Stimulated activated naive CD8-positive, alpha-beta T cell treated with anti-CD3 and anti-CD28 coated beads, Interleukin-15, Interleukin-2, amounts not matched to agents 100 ng/mL and 50 ng/mL, for 24 hours (primary cell): Measurements from ENCODE around the gene NANOS1.

Experiments
- H3K27ac Mint-ChIP-seq: one replicate; pipeline ENCODE4 v1.8.0; 2021; ENCODE audit warnings: mild to moderate bottlenecking, mixed read lengths
- H3K27me3 Mint-ChIP-seq: one replicate; pipeline ENCODE4 v1.8.0; 2021; ENCODE audit warnings: mixed read lengths
- H3K36me3 Mint-ChIP-seq: one replicate; pipeline ENCODE4 v1.8.0; 2021; ENCODE audit warnings: low read depth, mixed read lengths
- H3K4me1 Mint-ChIP-seq: one replicate; pipeline ENCODE4 v1.8.0; 2021; ENCODE audit warnings: low read depth, mixed read lengths
- H3K4me3 Mint-ChIP-seq: one replicate; pipeline ENCODE4 v1.8.0; 2021; ENCODE audit warnings: mild to moderate bottlenecking, mixed read lengths
- H3K9me3 Mint-ChIP-seq: one replicate; pipeline ENCODE4 v1.8.0; 2021; ENCODE audit warnings: mixed read lengths

Gene NANOS1

GRCh38 chr10:119061926-119062325, 32.4 kb downstream of the NANOS1 start:
- Mint-ChIP-seq H3K9me3 (no peaks in the 10 kb centered on the region), H3K36me3 (peaks cover 96% of the 10 kb centered on the region), H3K27me3 (no peaks in the 10 kb centered on the region), H3K4me1 (peaks cover 16% of the 10 kb centered on the region), H3K27ac (no peak overlapping the region), H3K4me3 (no peak overlapping the region)

DNA sequence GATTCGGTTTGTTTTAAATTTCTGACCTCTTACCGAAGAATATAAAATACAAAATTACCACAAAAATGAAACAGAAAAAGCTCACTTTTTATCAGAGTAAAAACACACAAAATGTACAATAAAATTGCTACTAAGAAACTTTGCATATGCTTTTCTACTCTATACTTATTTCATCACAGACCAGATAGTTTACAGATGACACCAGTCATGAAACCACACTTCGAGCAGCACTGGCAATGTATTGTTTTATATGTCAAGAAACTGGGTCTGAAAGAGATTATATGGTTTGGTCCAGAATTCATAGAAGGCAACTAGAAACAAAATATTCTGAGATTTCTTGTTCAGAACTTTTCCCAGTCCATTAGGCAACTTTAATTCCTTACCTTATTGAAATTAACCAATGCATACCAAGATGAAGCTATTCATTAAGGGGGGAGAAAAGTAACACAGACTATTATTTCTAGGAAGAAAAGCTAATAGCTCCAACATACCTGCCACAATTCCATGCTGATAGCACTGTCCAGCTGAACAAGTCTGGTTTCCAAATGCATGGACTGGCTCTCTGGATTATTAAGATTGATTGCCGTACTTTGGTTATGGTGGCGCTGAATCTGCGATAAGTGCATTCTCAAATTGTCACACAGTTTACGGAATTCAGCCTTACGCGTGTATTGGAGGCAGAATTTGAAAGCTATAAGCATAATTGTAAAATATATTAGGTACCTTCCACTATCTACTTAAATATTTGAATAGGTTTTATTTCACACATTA, 41.1 kb downstream of the NANOS1 start:
- Mint-ChIP-seq H3K36me3 (peaks cover 83% of the 10 kb centered on the region), H3K4me1 (peaks cover 29% of the 10 kb centered on the region), H3K4me3 (no peak overlapping the region), H3K27me3 (no peaks in the 10 kb centered on the region), H3K27ac (no peak overlapping the region), H3K9me3 (no peaks in the 10 kb centered on the region)

- H3K9me3 Mint-ChIP-seq = no peaks in the 10 kb centered on the region
- no peaks in the 10 kb centered on the region for H3K27me3 Mint-ChIP-seq
- no peak overlapping the region for H3K27ac Mint-ChIP-seq
- H3K36me3 Mint-ChIP-seq = peaks cover 80% of the 10 kb centered on the region
- peak overlapping the region; percentile 1 for H3K4me3 Mint-ChIP-seq
- peaks cover 50% of the 10 kb centered on the region for H3K4me1 Mint-ChIP-seq
Measured at GRCh38 chr10:119073584-119073983, 44.1 kb downstream of the NANOS1 start.

DNA sequence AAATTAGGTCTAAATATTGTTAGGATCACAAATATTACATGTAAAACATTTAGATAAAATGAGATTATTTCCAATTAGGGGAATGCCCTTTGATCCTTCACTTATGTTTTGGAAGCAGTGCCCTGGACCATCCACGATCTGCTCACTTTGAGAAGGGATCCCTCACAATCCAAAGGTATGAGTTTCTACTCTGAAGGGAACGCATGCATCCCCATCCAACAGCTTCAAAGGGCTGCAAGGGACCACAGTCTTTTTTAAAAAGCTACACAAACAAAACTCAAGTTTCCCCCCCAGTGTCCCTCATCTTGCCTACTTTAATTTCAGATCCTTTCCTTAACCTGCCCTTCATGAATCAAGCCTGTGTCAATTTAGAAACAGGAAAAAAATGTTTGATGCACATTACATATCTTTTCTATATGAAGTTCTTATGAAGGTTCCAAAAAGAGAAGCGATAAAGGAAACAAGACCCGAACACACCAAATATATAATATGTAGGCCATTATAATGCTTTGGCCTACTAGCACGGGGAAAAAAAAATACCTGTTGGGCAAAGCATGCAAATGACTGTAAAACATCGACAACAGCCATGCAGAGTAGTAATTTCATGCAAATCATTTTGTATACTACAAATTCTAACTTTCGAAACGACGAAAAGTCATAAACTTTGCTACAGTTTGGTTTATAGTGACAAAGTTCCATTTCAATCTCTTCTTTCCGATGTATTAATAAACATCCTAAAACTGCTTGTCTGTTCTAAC, 49.1 kb downstream of the NANOS1 start:
- H3K9me3 Mint-ChIP-seq = no peaks in the 10 kb centered on the region
- peaks cover 57% of the 10 kb centered on the region for H3K4me1 Mint-ChIP-seq
- no peaks in the 10 kb centered on the region for H3K27me3 Mint-ChIP-seq
- peak overlapping the region; percentile 98 for H3K27ac Mint-ChIP-seq
- peak overlapping the region; percentile 96 for H3K4me3 Mint-ChIP-seq
- H3K36me3 Mint-ChIP-seq = peaks cover 60% of the 10 kb centered on the region

GRCh38 chr10:119079599-119080520, 50.3 kb downstream of the NANOS1 start:
- H3K27ac Mint-ChIP-seq = peak overlapping the region; percentile 98
- peak overlapping the region; percentile 96 for H3K4me3 Mint-ChIP-seq
- H3K9me3 Mint-ChIP-seq = no peaks in the 10 kb centered on the region
- no peaks in the 10 kb centered on the region for H3K27me3 Mint-ChIP-seq
- H3K36me3 Mint-ChIP-seq = peaks cover 55% of the 10 kb centered on the region
- H3K4me1 Mint-ChIP-seq = peaks cover 56% of the 10 kb centered on the region

- H3K4me1 Mint-ChIP-seq = peaks cover 50% of the 10 kb centered on the region
- H3K27ac Mint-ChIP-seq = peak within 1 kb of the TSS; percentile 98
- H3K4me3 Mint-ChIP-seq = peak within 1 kb of the TSS; percentile 96
- no peaks in the 10 kb centered on the region for H3K27me3 Mint-ChIP-seq
- H3K36me3 Mint-ChIP-seq = peaks cover 49% of the 10 kb centered on the region
- no peaks in the 10 kb centered on the region for H3K9me3 Mint-ChIP-seq
Measured at GRCh38 chr10:119080521-119081259, 51.2 kb downstream of the NANOS1 start, which contains the start of gene EIF3A. Gene EIF3A, minus strand, starts transcription at chr10:119080817. Its CDS starts 141 bp downstream, at chr10:119080676.
